ENCODE results near the gene TNS1. TPM values are rescaled to one million over a fixed set of nuclear protein-coding genes. Genes with fewer than 3 reads are reported as not detected.

TNS1 gene
- total and polyA plus RNA-seq, 9 of the 15 experiments (the other 6 are each of a cell fraction or from before 2014, with no cell fraction given), result 0.13 to 2.7 (median 0.77) TPM

- TF ChIP-seq, protein P1, sequence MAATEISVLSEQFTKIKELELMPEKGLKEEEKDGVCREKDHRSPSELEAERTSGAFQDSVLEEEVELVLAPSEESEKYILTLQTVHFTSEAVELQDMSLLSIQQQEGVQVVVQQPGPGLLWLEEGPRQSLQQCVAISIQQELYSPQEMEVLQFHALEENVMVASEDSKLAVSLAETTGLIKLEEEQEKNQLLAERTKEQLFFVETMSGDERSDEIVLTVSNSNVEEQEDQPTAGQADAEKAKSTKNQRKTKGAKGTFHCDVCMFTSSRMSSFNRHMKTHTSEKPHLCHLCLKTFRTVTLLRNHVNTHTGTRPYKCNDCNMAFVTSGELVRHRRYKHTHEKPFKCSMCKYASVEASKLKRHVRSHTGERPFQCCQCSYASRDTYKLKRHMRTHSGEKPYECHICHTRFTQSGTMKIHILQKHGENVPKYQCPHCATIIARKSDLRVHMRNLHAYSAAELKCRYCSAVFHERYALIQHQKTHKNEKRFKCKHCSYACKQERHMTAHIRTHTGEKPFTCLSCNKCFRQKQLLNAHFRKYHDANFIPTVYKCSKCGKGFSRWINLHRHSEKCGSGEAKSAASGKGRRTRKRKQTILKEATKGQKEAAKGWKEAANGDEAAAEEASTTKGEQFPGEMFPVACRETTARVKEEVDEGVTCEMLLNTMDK (IDR thresholded peaks at IDR 0.05; ENCODE audit: borderline replicate concordance, insufficient read depth, low read depth, low read length, poor library complexity, severe bottlenecking), result no peak
- TF ChIP-seq SMAD4 (CRISPR knock-in tag; conservative IDR thresholded peaks at IDR 0.05) (0 out of 2 replicates have a peak, but pooled peaks have one; percentile 32), ZNF644 (tag; IDR thresholded peaks at IDR 0.05; ENCODE audit: low read depth) (no peak), SETDB1 (IDR thresholded peaks at IDR 0.05; ENCODE audit: low read length) (no peak), ZSCAN32 (CRISPR knock-in tag; IDR thresholded peaks at IDR 0.05) (no peak), ZNF282 (CRISPR knock-in tag; IDR thresholded peaks at IDR 0.05) (no peak), FOXJ2 (tag; IDR thresholded peaks at IDR 0.05) (no peak), TCF7 (IDR thresholded peaks at IDR 0.05; ENCODE audit: borderline replicate concordance) (no peak), RBM39 (optimal IDR thresholded peaks at IDR 0.05; ENCODE audit: low read depth, low read length) (no peak), MNT (conservative IDR thresholded peaks at IDR 0.05) (0 out of 4 replicates have a peak, but pooled peaks of 1 of the 2 experiments have one; percentile 16), CREB3L1 (IDR thresholded peaks at IDR 0.05; ENCODE audit: borderline replicate concordance, low read depth) (peak; percentile 45; the same call in 1 of the 2 replicates), FOS (IDR thresholded peaks at IDR 0.05; ENCODE audit: extremely low read depth, insufficient read length) (no peak), KAT2B (IDR thresholded peaks at IDR 0.05; ENCODE audit: low read depth, low read length) (no peak), TCF15 (CRISPR knock-in tag; IDR thresholded peaks at IDR 0.05) (no peak), ZNF263 (CRISPR knock-in tag; IDR thresholded peaks at IDR 0.05; ENCODE audit: borderline replicate concordance) (no peak), ETV6 (IDR thresholded peaks at IDR 0.05; ENCODE audit: borderline replicate concordance in 1 of 2, low read depth in 2 of 2, low read length in 1 of 2) (no peak), ETV6 (CRISPR knock-in tag; IDR thresholded peaks at IDR 0.05; ENCODE audit: borderline replicate concordance) (no peak), ZNF589 (CRISPR knock-in tag; IDR thresholded peaks at IDR 0.05; ENCODE audit: low read depth) (no peak)
- TF ChIP-seq, protein P2, sequence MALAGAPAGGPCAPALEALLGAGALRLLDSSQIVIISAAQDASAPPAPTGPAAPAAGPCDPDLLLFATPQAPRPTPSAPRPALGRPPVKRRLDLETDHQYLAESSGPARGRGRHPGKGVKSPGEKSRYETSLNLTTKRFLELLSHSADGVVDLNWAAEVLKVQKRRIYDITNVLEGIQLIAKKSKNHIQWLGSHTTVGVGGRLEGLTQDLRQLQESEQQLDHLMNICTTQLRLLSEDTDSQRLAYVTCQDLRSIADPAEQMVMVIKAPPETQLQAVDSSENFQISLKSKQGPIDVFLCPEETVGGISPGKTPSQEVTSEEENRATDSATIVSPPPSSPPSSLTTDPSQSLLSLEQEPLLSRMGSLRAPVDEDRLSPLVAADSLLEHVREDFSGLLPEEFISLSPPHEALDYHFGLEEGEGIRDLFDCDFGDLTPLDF (CRISPR knock-in tag; IDR thresholded peaks at IDR 0.05), result no peak
- TF ChIP-seq, protein P3, sequence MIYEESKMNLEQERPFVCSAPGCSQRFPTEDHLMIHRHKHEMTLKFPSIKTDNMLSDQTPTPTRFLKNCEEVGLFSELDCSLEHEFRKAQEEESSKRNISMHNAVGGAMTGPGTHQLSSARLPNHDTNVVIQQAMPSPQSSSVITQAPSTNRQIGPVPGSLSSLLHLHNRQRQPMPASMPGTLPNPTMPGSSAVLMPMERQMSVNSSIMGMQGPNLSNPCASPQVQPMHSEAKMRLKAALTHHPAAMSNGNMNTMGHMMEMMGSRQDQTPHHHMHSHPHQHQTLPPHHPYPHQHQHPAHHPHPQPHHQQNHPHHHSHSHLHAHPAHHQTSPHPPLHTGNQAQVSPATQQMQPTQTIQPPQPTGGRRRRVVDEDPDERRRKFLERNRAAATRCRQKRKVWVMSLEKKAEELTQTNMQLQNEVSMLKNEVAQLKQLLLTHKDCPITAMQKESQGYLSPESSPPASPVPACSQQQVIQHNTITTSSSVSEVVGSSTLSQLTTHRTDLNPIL (CRISPR knock-in tag; IDR thresholded peaks at IDR 0.05), result no peak
These were observed 160.8 kb downstream of the TNS1 start (continued) for GRCh38 chr2:217842017-217842416.

All from K562 (cell line).